GM10266 (cell line): ENCODE results near the gene BHLHE23.

ENCODE experiments used
- DNase-seq: peaks from one replicate; pipeline ENCODE4 v3.0.0; 2012; ENCODE audit errors: extremely low spot score
- CTCF ChIP-seq: IDR thresholded peaks from 2 replicates; pipeline ENCODE4 v1.5.1; 2012; ENCODE audit warnings: mild to moderate bottlenecking, low read depth; ENCODE audit not compliant: control insufficient read depth, insufficient read depth; ENCODE audit errors: missing control alignments

The BHLHE23 gene

GRCh38 chr20:63051911-63052310, 45.1 kb upstream of the BHLHE23 start:
- DNase-seq: no peak
- no peak for TF ChIP-seq CTCF

- TF ChIP-seq CTCF: no peak
- DNase-seq: no peak
Observed at GRCh38 chr20:63051186-63051860, 44.6 kb upstream of the BHLHE23 start.

GRCh38 chr20:63050406-63050805, 43.6 kb upstream of the BHLHE23 start:
- TF ChIP-seq CTCF: no peak
- DNase-seq: no peak

- TF ChIP-seq CTCF: no peak
- DNase-seq: no peak
Observed at GRCh38 chr20:63049561-63050221, 42.9 kb upstream of the BHLHE23 start.

- TF ChIP-seq CTCF: no peak
- DNase-seq: no peak
Observed at GRCh38 chr20:63049191-63049518, 42.4 kb upstream of the BHLHE23 start.

- DNase-seq: no peak
- no peak for TF ChIP-seq CTCF
Observed at GRCh38 chr20:63048516-63049190, 41.9 kb upstream of the BHLHE23 start.

GRCh38 chr20:63047946-63048345, 41.2 kb upstream of the BHLHE23 start:
- DNase-seq: no peak
- TF ChIP-seq CTCF: no peak
